Measurements from ENCODE around the gene AHNAK.

GRCh38 chr11:62409831-62410230 lies 136.8 kb downstream of the AHNAK start:
- TF ChIP-seq CTCF (IDR thresholded peaks at IDR 0.05; ENCODE audit: low read depth, low read length, missing input control): no peak
- TF ChIP-seq JUND (IDR thresholded peaks at IDR 0.05): no peak
- no peak for TF ChIP-seq RXRA (IDR thresholded peaks at IDR 0.05)
- TF ChIP-seq HNF4A (conservative IDR thresholded peaks at IDR 0.05): no peak
- TF ChIP-seq TAF1 (conservative IDR thresholded peaks at IDR 0.05): no peak
- no peak for TF ChIP-seq SP1 (IDR thresholded peaks at IDR 0.05)
- TF ChIP-seq RAD21 (IDR thresholded peaks at IDR 0.05): no peak
- no peak for TF ChIP-seq FOXA1 (IDR thresholded peaks at IDR 0.05)
